Fibroblast of lung (primary cell): ENCODE data around the gene IZUMO4.

Experiments used
- CTCF ChIP-seq, 2 donors: IDR thresholded peaks in 1 of 2; conservative IDR thresholded peaks in 1 of 2; 1 replicate in 1 of 2; 2 replicates in 1 of 2; pipeline ENCODE4 v1.5.1; 2011 to 2012; ENCODE audit warnings: low read length in 2 of 2, control low read depth in 1 of 2, inconsistent platforms in 1 of 2, low read depth in 1 of 2, mild to moderate bottlenecking in 1 of 2
- EZH2 ChIP-seq: IDR thresholded peaks from 2 replicates; pipeline ENCODE4 v1.5.1; 2012; ENCODE audit warnings: low read length, control low read depth, mild to moderate bottlenecking; ENCODE audit errors: missing control alignments

DNA sequence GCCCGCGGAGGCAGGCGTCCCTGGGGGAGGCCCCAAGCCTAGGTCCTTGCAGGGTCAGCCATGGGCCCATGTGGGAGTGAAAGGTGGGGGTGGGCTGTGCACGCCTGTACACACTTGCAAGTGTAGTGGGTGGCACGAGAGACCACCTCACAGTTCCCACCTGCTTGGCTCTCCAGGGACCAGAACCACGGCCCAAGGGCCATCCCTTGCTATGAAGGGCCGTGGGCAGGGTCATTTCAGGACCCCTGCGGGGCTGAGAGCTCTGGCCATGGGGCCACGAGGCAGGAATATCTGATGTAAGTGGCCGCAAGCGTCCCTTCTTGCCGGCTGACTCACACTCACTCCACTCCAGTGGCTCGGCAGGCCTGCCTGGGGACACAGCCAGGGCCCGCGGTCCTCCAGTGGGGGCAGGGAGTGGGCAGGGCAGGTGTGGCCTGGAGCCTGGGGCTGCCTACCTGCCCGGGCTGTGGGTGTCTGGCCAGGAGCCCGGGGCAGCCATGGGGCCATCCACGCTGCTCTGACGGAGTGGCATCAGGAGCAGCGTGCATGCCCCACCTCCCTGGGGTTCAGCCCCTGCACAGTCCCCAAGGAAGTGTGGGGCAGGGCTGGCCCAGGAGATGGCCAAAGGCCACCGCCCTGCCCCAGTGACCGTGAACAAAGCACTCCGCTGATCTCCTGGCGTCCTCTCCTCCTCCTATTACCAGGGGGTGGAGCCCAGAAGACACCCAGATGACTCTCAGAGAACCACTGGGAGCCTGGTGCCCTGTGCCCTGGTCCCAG lies 37.1 kb upstream of the IZUMO4 start:
- no peak for TF ChIP-seq CTCF (conservative IDR thresholded peaks at IDR 0.05 in 1 of 2, IDR thresholded peaks at IDR 0.05 in 1 of 2; ENCODE audit: low read depth in 1 of 2, low read length in 2 of 2)
- TF ChIP-seq EZH2: no peak
